Measurements from ENCODE around the gene DDR2.
"Not testable (repeated sequence)": the region's sequence is repeated elsewhere in the genome, so short reads cannot be mapped to it uniquely, and the experiment has no call there.

- not testable (repeated sequence) for TF ChIP-seq MAZ (IDR thresholded peaks at IDR 0.05; ENCODE audit: borderline replicate concordance, low read depth, low read length); RFX5 (IDR thresholded peaks at IDR 0.05; ENCODE audit: low read depth, low read length); CTCF (conservative IDR thresholded peaks at IDR 0.05; ENCODE audit: low read depth, low read length); POLR2A (IDR thresholded peaks at IDR 0.05; ENCODE audit: low read depth, low read length); CEBPB (IDR thresholded peaks at IDR 0.05; ENCODE audit: low read depth, low read length); BHLHE40 (IDR thresholded peaks at IDR 0.05; ENCODE audit: low read depth, low read length); FOS (IDR thresholded peaks at IDR 0.05; ENCODE audit: low read depth, low read length); SMC3 (IDR thresholded peaks at IDR 0.05; ENCODE audit: low read depth, low read length); NFE2L2 (IDR thresholded peaks at IDR 0.05; ENCODE audit: low read depth, low read length); MAFK (IDR thresholded peaks at IDR 0.05; ENCODE audit: low read depth, low read length); MXI1 (IDR thresholded peaks at IDR 0.05; ENCODE audit: borderline replicate concordance, low read depth, low read length); CHD1 (IDR thresholded peaks at IDR 0.05; ENCODE audit: low read depth, low read length); RCOR1 (IDR thresholded peaks at IDR 0.05; ENCODE audit: insufficient replicate concordance, low read length); USF2 (IDR thresholded peaks at IDR 0.05; ENCODE audit: low read depth, low read length)
Observed at GRCh38 chr1:162603117-162603516, 29.1 kb upstream of the DDR2 start.

Measured in IMR-90 (cell line).